SK-N-SH treated with all-trans-retinoic acid at 6 μM for 48 hours (cell line): ENCODE measurements around the gene ZNF774.

Source experiments
- CREB5 ChIP-seq: fragments of 250-450 bp; sonication (Bioruptor Pico); IDR thresholded peaks from 2 replicates; pipeline ENCODE4 v1.5.1; 2020; ENCODE audit warnings: low read depth, mild to moderate bottlenecking, moderate library complexity
- CSDC2 ChIP-seq: fragments of 250-450 bp; sonication (Bioruptor Pico); IDR thresholded peaks from 2 replicates; pipeline ENCODE4 v1.5.0; 2020; ENCODE audit warnings: mild to moderate bottlenecking, moderate library complexity
- PPARA ChIP-seq: fragments of 250-450 bp; sonication (Bioruptor Pico); IDR thresholded peaks from 2 replicates; pipeline ENCODE4 v1.5.0; 2020; ENCODE audit warnings: mild to moderate bottlenecking, borderline replicate concordance
- RARB ChIP-seq: fragments of 250-450 bp; sonication (Bioruptor Pico); IDR thresholded peaks from 2 replicates; pipeline ENCODE4 v1.8.0; 2021; ENCODE audit warnings: mild to moderate bottlenecking, moderate library complexity
- TOX ChIP-seq: fragments of 250-450 bp; sonication (Bioruptor Pico); IDR thresholded peaks from 2 replicates; pipeline ENCODE4 v1.8.0; 2021; ENCODE audit warnings: mild to moderate bottlenecking, moderate library complexity, borderline replicate concordance
- ZFP30 ChIP-seq: fragments of 450-650 bp; formaldehyde crosslinking; IDR thresholded peaks from 2 replicates; pipeline ENCODE4 v1.5.0; 2022; ENCODE audit warnings: mild to moderate bottlenecking, moderate library complexity
- ZNF8 ChIP-seq: fragments of 450-650 bp; formaldehyde crosslinking; IDR thresholded peaks from 2 replicates; pipeline ENCODE4 v1.5.0; 2020; ENCODE audit warnings: mild to moderate bottlenecking, moderate library complexity

- TF ChIP-seq CREB5 (CRISPR knock-in tag) = no peak
- no peak for TF ChIP-seq CSDC2 (CRISPR knock-in tag)
- no peak for TF ChIP-seq RARB
- no peak for TF ChIP-seq ZFP30 (CRISPR knock-in tag)
- TF ChIP-seq TOX (CRISPR knock-in tag) = no peak
- TF ChIP-seq PPARA (CRISPR knock-in tag) = no peak
- no peak for TF ChIP-seq ZNF8
These were observed 6.2 kb upstream of the ZNF774 start for GRCh38 chr15:90345857-90346256.
